Peyer's patch (tissue), 4 donors: Measurements from ENCODE around the gene MIEN1.

Experiments
- POLR2A ChIP-seq, 2 donors: fragments of 450-650 bp; IDR thresholded peaks; one replicate each; pipeline ENCODE4 v1.5.1; 2017; ENCODE audit warnings: antibody characterized with exemption in 2 of 2, mild to moderate bottlenecking in 2 of 2, moderate library complexity in 2 of 2
- TF ChIP-seq, protein P1 (sequence below), 6 experiments: fragments of 450-650 bp in 4 of 6; fragments of 200-600 bp in 2 of 6; sonication (generic) in 1 of 6; IDR thresholded peaks; one replicate each; pipeline ENCODE4 v1.5.1; 2017 to 2019; ENCODE audit warnings: antibody characterized with exemption in 6 of 6, mild to moderate bottlenecking in 3 of 6, moderate library complexity in 1 of 6

DNA sequence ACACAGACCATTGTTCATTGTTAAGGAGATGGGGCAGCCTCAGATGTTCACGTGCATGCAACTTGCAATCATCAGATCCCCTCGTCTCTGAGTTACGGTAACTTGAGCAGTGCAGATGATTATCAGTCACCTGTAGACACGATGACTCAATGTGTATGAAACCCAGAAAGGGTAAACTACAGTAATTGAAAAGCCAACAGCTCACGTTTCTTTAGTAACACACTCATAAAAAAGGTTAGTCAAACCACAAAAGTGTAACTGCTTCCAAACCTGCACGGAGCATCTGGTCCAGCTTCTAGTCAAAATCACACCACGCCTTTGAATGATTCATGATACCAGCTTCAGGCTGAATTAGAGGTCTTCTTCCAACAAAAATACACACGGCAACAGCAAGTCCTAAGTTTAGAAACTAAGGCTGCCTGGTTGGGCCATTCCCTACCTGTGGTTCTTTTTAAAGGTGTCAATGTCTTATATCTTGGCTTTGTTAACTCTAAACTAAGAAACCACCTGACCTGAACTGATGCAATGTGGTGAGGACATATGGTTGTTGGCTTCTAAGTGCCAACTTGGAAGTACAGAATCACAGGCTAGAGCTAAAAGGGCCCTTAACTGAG lies 39.7 kb upstream of the MIEN1 start:
- TF ChIP-seq, protein P1, sequence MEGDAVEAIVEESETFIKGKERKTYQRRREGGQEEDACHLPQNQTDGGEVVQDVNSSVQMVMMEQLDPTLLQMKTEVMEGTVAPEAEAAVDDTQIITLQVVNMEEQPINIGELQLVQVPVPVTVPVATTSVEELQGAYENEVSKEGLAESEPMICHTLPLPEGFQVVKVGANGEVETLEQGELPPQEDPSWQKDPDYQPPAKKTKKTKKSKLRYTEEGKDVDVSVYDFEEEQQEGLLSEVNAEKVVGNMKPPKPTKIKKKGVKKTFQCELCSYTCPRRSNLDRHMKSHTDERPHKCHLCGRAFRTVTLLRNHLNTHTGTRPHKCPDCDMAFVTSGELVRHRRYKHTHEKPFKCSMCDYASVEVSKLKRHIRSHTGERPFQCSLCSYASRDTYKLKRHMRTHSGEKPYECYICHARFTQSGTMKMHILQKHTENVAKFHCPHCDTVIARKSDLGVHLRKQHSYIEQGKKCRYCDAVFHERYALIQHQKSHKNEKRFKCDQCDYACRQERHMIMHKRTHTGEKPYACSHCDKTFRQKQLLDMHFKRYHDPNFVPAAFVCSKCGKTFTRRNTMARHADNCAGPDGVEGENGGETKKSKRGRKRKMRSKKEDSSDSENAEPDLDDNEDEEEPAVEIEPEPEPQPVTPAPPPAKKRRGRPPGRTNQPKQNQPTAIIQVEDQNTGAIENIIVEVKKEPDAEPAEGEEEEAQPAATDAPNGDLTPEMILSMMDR (IDR thresholded peaks at IDR 0.05): no peak
- no peak for TF ChIP-seq POLR2A (IDR thresholded peaks at IDR 0.05)
